Middle frontal gyrus (tissue), 1 donor: ENCODE data around the gene DDX1.
A peak's percentile ranks its signal among the peaks of the same experiment; 100 is the strongest.

ENCODE experiments used
- DNase-seq: peaks from one replicate; pipeline ENCODE4 v3.0.0-alpha.2; 2015; ENCODE audit warnings: low spot score; ENCODE audit errors: extremely low spot score

The DDX1 gene

DNA sequence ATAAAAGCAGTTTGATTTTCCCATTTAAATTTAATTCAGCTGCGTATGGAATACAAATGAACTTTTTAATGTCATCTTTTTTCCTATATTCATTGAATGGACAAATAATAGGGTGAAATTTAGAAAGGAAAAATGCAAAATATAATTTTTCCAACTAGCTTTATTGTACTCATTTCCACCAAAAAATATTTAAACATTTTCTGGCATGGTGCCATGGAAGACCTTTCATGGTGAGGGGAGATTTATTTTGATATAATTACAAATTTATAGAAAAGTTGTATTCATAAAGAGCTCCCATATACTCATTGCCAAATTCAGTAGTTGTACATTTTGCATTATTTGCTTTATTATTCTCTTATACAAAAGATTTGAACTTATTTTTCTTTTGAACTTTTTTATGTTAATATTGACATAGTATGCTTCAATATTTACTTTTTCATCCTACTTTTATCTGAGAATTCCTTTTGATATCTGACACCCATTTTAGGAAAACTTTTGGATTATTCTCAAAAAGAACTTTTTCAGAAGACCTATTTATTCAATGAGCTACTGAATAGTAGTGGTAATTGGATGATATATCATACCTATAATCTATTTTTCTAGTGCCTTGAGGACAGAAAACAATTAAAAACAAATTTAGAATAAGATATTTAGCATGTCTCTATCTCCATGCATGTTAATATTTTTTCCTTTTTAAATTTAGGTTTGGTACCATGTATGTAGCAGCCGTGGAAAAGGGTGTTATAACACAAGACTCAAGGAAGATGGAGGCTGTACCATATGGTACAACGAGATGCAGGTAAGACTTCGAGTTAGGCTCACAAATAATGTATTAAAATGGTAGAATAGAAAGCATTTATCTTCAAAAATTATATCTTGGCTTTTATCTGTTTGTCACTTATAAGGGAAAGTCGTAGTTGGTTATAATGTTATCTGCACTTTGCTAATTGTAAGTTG is 37.5 kb downstream of the DDX1 start:
- DNase-seq = no peak

DNA sequence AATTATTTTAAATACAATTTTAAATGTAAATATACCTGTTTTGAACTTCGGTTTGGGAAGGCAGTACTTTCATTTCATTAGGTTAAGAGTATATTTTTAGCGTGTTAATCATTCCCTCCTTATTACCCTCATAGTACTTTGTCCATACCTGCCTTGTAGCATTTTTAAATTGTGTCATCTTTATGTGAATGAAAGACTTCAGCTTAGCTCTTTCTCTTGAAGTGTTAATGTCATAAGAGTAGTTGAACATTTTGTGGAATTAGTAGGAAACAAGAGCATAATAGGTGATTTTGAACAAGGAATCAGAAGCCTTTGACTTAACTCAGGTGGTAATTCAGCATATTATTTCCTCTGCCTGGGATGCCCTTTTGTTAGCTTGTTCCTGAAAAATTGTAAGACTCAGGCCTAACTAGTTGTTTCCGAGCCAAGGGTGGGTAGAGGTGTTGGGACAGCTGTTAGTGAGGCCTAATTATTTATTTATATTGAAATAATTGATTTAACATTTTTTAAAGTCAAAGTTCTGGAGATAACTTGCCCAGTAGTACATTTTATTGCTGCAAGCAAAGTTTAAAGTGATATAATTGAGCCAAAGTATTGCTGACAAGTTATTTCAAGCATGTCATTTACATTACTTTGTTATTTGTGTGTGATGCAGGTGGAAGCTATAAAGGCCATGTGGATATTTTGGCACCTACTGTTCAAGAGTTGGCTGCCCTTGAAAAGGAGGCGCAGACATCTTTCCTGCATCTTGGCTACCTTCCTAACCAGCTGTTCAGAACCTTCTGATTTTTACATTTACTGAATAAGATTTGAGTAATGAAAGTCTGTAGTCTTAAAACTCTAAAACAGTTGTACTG is 38.7 kb downstream of the DDX1 start:
- no peak for DNase-seq

DNA sequence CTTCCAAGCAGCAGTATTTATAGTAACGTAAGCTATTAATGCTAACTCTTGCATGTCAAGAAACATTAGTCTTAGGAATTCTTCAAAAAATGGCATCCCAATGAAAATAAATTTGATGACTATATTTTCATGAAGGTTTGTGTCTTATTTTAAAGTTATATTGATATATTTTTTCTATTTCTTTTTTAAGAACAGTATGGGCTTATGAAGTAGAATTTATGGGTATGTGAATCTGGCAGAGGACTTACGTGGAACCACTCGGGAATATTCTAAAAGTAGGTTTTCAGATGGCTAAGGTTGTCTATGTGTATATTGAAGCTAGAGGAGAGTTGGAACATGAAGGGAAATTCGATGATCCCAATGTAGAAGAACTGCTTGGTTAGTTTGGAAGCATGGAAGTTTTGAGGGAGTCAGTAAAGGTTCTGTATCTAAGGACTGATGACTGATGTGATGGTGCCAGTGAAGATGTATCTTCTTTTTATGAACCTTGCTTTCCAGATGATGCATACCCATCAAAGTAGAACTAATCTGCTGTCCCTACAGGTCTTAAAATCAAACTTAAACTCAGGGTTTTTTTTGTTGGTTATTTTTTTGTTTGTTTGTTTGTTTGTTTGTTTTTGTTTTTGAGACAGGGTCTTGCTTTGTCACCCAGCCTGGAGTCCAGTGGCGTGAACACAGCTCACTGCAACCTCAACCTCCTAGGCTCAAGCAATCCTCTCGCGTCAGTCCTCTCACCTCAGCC is 39.5 kb downstream of the DDX1 start:
- no peak for DNase-seq

DNA sequence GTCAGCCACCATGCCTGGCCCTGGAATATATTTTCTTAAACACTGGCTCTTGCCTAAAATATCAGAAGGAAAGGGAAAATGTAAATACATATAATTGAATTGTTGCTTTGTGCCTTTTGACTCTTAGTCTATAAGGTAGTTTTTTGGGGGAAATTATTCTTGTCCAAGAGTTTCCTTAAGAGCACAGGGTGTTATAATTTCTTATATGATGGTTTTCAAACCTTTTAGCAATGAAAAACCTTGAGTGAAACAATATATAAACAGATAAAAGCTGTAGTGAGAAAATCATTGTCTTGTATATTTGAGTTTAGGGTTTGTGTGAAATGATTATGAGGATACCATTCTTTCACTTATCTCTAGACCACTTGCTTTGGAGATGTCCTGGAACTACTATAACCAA is 40.2 kb downstream of the DDX1 start:
- no peak for DNase-seq

DNA sequence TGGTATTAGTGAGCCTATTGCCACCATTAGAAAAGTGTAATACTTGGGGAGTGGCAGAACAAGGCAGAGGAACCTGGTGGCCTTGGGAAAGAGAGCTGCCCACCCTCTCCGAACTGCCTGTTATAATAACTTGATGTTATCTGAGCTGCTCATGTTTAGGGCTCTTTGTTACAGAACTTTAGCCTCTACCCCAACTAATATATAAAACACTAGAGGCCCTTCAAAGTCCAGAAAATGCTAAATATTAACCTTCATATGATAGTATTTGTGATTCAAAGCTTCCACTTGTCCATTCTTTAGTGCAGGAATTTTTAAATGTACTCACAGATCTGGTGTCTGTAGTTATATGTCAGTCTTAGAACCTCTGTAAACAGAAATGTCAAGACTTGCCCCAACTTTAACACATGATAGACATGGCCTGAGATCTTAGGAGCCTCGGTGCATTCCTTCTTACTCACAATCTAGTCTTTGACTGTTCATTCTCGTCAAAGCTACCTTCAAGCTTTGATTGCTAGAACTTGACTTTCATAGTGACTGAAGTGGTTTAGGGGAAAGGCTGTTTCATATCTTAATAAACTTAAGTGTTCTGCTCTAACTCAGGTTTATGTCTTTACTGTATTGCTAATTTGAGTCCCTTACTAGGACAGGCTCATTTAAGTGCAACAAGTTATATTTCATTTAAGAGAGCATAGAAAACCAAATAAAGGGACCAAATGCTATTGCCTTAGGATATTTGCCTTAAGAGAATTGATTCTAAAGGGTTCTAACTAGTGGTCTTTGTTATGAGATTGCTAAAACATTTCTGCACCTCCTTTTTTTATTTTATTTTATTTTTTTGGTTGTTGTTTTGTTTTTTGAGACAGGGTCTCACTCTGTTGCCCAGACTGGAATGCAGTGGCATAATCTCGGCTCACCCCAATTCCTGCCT is 41.6 kb downstream of the DDX1 start:
- DNase-seq = no peak

DNA sequence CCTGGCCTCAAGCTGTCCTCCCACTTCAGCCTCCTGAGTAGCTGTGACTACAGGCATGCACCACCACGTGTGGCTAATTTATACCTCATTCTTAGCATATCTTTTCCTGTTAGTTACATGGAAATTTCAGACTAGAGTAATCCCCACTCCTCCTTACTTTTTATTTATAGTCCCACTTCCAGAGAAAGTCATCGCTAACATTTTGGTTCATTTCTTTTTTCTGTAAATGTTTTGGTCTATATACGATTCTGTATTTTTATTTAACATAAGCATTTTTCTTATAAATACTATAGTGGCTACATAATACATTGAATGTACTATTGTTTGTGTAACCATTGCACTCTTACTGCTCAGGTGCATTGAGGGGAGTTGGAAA is 42.3 kb downstream of the DDX1 start:
- no peak for DNase-seq

DNA sequence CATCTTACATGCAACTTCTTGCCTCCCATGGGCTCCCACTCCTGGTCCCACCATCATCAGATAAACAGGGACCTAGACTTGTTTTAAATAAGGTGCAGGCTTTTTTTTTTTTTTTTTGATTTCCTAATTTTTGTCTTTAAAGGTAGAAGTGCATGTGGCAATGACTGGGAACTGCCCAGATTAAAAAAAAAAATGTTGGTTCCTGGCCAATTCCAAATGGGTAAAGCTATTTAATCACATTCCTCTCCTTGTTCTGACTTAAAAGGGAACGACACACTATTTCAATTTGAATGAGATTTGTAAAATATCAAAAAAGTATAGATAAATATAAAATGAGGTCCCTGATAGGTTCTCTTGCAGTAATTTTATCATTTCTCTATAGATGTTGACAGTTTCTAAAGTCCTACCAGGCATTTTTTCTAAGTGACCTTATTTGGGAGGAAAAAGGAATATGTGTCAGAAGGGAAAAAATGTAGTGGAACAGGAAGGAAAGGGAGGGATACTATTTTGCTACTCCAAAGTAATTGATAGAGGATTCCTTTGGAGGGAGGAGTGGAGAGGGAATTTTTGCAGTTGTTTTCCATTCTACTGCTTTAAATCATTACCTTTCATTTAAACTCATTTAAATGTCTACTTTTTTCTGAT is 43.3 kb downstream of the DDX1 start:
- no peak for DNase-seq

DNA sequence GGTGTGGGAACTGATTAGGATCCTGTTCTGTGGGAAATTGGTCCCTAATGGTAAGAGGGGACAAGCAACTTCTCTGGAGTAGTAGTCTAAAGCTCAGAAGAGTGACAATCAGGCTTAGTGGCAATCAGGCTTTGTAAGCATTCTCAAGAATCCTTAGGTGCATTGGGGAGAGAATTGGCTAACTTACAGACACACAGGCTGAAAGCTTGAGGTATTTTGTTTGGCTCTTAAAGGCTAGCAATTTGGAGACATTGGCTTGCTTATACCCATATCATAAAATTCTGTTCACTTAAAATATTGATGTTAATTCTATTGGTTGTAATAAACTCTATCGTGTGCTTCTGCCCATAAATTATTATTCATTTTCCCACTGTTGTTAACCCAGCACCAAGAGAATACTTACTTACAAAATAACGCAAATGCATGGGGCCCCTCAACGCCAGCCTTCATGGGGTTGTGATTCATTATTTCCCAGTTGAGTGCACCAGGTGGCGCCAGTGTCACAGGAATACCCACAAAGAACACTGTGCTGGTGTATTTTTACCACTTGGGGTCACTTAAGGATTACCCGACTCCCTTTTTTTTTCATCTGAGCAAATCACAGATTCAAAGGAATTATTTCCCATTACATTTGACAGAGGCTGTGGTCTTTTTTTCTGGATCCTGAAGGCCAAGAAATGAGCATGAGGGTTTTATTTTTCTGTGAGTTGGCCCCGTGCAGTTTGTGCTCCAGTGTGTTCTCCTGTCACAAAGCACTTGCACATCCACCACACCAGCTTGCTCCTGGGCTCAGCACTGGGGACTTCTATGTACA is 45.5 kb downstream of the DDX1 start:
- peak; percentile 59 for DNase-seq

GRCh38 chr2:15638720-15639119 is 47.1 kb downstream of the DDX1 start:
- no peak for DNase-seq

- DNase-seq = no peak
These were observed 47.9 kb downstream of the DDX1 start for GRCh38 chr2:15639323-15640251.

GRCh38 chr2:15640261-15640711 is 48.6 kb downstream of the DDX1 start:
- no peak for DNase-seq

DNA sequence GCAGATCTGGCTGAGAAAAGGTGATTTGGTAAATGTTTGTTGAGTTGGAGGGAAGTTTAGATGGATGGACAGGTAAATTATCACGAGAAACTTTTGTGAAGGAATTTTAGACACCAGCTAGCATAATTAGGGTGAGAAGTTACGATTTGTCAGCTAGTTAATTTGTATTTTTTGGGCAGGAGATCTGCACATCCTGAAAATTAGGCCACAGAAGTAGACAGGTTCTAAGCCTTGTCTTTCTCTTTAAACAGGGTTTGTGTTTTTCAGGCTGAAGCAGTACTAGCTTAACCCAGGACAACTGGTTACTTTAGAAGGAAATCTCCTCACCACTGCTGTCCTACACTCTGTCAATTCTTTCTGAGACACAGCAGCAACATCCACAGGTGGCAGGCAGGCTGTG is 49.1 kb downstream of the DDX1 start:
- DNase-seq = no peak

GRCh38 chr2:15641530-15641982 is 49.9 kb downstream of the DDX1 start:
- DNase-seq = no peak

- DNase-seq = no peak
These were observed 50.5 kb downstream of the DDX1 start for GRCh38 chr2:15642011-15642814.

- no peak for DNase-seq
These were observed 51.3 kb downstream of the DDX1 start for GRCh38 chr2:15642815-15643500.

- no peak for DNase-seq
These were observed 52.3 kb downstream of the DDX1 start for GRCh38 chr2:15643791-15644585.
